GM19438 (cell line): Measurements from ENCODE around the gene KCNIP2.
A peak's percentile ranks its signal among the peaks of the same experiment; 100 is the strongest.

Source experiments
- ATAC-seq: cut with Tn5 transposase; IDR thresholded peaks from one replicate; pipeline ENCODE4 v1.9.1; 2021; ENCODE audit warnings: low read depth; ENCODE audit not compliant: unreplicated experiment

KCNIP2 gene

DNA sequence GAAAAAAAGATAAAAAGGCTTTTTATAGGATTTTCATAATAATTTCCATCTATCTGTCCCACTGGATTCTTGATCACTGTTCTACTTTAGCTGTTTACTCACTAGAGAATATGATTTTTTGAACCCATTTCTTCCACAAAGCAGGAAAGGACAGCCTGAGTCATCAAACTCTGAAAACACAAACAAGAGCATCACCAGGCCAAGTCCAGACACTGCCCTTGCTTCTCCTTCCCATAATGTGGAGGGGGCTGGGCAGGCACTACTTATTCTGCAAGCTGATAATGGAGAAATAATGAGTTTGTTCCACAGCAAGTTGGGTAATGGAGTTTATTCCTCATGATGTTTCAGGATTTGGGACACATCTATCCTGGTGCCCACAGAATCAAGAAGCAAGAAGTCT is 13.0 kb upstream of the KCNIP2 start:
- no peak for ATAC-seq

DNA sequence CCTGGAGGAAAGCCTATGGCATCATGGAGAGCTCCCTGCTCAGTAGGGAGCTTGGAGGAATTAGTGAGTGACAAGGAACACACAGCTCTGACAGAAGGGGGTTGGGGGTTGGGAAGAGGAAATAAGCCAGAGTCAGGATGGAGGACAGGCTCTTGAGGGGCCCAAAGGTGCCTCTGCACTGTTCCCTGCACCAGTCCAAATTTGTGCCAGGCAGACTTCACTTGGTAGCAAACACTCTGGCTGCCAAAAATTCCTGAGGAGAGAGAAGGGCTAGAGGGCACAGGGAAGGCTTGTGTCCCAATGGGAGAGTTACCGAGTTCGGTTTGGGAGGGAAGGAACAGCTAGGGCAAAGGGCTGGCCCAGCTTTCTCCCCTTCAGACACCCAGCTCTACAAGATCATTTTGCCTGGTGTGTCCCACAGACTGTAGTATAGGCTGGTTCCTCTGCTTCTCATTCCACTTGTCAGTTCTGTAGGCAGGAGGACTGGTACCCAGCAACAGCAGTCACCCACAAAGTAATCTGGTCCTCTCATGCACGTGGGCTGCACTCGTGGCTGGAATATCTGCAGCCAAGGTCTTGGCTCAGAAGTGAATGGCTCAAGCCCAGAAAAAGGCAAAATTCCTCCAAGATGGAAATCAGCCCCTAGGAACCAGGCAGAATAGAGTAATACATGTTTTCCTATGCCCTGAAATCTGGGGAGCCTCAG is 8.0 kb upstream of the KCNIP2 start:
- ATAC-seq: no peak

DNA sequence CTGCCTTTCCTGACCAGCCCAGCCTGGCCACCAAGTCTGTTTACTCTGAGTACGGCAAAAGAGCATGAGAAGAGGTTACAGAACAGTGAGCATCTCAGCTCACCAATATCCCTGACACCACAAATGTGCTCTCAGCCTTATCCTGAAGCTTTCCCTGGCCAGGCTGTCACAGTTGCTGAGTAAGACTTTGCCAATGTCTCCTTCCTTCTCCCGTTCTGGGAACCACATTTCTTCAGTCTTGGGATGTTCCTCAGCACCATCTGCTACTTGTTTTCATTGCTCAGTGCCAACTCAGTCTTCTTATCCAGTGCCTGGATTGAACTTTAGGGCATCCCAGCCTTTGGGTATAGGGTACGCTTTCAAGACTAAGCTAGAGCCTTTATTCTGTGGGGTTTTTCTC is 7.1 kb upstream of the KCNIP2 start:
- ATAC-seq: no peak

DNA sequence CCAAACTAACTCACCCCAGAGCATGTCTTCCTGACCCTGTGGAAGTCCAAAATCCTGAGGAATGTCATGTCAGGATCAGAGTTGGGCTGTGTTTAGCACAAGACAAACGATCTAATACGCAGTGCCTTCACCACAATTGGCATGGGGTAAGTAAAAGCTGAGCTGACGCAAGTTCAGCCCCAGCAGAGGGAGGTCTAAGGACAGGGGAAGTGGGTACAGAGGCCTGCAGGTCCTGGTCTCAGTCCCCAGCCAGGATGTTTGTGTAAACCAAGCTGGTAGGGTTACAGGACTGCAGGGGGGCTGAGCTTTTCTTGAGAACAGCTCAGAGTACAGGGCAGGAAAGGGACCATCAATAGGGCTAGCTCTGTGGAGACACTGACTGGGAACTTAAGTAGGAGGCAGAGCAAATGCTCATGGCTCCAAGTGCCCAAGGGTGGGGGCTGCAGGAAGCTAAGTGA is 5.3 kb upstream of the KCNIP2 start:
- no peak for ATAC-seq

DNA sequence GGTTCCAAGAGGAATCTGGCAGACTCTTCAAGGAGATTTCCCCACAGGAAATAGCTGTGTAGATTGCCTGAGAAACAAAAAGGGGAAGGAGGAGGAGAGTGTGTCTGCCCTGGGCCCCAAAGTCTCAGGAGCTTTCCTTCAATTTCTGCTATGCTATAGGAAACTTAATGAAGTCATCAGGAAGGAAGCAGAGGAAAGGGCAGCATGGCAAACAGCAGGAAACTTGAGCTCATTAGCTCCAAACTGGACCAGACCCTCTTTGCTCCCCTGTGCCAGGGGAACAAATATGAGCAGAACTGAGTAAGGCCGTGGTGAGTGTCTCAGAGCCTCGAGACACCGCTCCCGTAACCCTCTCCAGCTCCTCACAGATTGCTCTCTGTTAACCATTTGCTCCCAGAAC is 4.8 kb upstream of the KCNIP2 start:
- ATAC-seq: no peak

DNA sequence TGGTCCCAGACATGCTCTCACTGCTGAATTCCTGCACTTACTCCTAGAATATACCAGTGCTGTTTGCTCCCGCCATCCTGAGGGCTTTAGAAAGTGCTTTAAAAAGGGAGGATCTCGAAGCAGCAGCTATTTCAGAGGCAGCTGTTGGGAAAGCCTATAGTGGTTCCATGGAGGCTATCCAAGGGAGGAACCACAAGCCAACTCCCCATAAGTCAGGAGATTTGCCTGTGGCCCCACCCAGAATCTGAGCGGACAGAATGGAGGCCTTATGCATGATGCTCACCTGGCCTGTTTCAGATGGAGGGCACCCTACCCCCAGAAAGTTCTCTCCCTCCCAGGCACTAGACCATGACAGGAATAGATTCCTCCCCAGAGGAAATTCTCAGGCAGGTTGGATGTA is 2.3 kb upstream of the KCNIP2 start:
- no peak for ATAC-seq

DNA sequence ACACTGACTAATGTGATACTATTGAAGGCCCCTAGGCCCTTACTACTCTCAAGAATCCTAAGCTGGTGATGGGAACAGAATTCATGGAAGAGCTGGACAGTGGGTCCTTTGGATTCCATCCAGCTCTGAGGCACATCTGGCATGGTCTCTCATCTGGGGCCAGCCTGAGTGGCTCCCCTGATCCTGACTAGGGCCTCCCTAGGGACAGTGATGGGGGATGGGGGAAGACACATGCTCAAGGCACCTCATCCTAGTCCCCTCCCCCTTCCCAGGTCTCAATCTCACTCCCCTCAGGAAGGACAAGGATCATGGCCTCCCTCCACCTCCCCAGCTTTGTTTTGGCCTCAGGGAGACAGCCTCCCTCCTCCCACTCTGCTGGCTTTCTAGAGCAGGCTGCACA is 1.8 kb downstream of the KCNIP2 start:
- no peak for ATAC-seq

DNA sequence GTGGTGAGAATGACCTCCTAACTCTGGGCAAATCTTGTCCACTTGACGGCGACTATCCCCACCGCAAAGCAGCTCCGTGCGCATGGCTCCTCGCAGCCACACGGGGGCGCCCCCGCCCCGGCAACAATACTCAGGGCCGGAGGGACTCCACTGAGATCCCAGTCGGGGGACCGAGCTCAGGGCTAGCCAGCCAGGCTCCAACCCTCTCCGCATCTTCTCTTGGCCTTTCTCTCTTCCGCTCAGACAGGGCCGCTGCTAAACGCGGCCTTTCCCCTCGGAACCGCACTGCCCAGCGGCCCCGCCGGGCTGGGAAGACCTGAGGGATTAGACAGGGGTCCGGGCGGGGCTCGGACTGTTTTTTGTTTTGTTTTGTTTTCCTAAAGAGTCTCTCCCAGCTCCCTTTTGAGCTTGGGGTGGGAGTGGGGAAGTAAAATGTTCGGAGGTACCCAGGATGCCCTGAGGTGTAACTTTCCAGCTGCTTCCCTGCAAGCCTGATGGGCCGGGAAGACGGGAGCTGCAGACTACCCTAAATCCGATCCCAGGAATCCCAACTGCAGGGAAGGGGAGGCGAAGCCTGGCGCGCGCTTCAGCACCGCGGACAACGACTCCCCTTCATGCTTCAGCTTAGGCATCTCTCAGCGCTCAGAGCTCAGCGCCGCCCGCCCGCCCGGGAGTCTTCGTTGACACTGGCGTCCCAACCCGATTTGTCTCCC is 2.7 kb downstream of the KCNIP2 start:
- peak; percentile 70 for ATAC-seq

DNA sequence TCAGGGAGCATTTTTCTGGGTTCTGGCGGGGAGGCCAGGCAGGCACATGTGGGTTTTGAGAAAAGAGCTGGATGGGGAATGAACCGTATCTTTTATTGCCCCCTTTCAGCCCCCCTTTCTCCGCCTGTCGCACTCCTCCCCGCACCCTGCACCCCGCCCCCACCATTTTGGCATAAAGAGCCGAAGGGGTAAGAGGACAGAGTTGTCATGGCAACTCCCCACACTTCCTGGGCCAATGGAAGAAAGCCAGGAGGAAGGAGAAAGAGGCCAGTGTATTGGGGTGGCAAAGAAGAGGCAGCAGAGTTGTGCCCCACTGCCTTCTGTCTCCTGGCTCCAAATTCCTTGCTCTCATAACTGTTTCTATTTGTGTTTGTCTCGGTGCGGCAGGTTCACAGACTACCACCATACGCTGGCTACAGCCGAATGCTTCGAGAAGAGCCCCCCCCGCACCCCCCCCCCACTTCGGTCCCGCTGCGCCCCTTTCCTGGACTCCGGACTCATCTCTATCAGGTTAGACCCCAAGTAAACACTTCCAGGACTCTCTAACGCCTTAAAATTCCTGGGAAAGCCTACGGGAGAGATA is 3.4 kb downstream of the KCNIP2 start:
- ATAC-seq: no peak

DNA sequence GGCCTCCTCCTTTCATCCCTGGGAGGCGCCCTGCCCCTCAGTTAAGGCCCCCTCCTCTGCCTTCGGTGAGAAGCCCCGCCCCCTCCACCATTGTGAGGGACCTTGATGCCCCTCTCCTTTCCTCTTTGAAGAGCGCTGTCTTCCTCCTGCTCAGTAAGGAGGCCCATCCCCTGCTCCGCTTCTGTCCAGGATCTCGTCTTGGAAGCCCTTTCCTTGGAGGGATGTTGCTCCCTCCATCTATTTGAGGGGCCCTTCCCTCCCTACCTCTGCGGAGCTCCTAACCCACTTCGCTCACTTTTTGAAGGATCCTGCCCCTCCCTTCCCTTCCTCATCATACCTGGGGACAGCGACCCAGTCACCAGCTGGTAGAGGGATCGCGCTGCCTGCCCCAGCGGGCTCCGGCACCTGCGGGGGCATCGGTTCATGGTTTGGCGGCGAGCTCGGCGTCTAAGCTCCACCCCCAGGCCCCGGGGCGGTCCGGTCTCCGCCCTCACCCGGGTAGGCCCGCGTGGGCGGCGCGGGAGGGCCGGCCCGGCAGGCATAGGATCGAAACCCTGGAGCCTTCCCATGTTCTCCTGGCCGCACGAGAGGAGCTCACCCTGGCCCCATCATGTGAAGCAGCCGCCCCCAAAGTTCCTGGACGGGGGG is 4.1 kb downstream of the KCNIP2 start:
- ATAC-seq: no peak

DNA sequence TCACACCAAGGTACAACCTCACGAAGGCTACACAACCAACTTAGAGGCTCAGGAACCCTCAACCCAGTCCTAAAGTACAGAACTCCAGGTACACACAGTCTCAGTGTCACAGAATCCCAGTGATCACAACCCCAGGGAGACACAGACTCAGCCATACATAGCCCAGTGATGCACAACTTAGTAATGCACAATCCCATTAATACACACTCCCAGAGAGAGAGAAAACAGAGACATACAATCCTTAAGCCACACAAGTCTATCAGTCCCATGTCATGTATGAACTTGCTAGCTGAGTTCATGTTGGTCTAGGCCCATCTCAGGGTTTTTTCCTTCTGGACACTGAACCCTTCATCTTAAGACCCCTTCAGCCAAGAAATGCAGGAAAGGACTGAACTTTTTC is 4.6 kb downstream of the KCNIP2 start:
- ATAC-seq: no peak

DNA sequence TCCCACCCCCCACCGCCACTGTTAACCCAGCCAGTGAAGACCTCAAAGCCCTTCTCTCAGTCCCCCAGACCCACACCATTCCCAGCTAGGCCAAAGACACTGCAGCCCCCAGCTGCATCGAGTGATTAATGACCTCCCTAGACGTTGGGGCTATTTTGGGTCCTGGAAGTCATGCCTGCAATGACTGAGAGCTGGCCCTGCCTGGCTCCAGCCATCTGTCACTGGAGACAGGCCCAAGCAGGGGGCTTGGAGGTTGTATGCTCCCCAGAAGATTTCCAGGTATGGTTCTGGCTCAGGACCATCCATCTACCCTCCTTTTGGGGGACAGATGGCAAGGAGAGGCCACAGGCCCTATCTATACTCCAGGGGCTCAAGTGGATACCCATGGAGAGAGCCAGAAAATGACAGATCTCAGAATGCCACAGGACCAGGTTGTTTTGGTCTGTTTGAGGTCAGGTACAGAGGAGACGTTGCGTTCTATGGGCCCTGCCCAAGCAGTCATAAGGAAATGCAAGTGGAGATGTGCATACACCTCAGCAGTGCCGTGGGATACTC is 5.1 kb downstream of the KCNIP2 start:
- ATAC-seq: no peak

DNA sequence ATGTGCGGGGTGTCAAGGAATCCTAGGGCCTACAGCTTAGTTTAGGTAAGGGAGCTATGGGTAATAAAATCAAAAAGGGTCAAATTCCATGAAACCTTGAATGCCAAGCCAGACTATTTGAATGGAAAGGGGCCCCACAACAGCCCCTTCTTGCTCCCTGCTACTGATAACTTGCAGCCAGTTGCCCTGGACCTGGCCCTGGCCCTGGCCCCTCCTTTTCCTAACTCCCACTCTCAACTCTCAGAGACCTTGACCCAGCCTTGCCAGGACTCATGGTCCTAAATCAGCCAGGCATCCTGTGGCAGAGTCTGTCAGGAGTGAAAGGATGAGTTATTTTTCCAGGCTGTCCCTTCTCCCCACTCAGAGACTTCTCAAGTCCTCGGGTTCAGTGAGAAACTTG is 5.9 kb downstream of the KCNIP2 start:
- no peak for ATAC-seq

DNA sequence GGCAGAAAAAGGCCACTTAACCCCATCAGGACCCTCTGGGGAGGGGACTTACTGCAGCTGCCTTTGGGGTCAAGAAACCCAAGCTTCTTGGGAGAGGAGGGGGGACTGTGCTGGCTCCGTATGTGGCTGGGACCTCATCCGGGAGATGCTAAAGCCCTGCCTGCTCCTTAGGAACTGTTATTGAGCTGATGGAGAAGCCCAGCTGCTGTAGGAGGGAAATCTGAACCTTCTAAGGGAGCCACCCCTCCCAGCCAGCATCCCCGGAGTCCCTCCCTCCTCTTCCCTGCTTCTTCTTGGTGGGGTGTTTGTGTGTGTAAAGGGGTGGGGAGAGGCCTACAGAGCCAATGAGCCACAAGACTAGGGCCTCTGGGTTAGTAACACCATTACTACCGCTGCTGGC is 8.2 kb downstream of the KCNIP2 start:
- ATAC-seq: no peak

DNA sequence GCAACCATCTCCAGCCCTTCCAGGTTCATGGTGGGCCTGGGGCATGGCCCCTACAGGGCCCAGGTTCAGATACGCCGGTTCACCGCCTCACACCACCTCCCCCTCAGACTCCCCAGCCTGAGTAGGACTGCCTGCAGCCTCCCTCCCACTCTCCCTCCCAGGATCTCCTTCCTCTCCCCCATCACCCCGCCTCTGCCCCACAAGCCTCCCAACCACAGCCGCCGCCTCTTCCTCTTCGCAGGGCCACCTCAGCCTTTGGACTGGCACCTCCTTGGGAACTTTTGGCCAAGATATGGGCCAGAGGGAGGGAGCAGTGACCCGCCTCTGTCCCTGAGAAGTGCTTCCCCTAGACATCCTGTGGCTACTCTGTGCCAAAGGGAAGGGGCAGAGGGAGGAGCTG is 9.3 kb downstream of the KCNIP2 start:
- ATAC-seq: no peak

DNA sequence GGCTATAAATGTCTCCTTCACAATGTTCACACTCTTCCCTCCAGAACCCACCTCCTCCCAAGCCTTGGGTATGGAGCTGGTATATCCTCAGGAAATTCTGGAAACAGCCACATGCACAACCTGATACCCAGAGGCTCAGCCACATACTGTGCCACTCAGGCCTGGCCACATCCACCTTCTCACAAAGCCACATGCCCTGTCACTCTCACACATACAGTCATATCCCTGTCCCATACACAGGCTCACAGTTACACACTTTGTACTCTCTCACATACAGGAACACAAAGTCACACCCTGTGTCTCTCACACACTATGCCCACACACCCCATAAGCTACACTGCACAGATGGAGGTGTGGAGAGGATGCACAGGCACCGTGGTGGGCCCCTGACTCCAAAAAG is 10.1 kb downstream of the KCNIP2 start:
- no peak for ATAC-seq

DNA sequence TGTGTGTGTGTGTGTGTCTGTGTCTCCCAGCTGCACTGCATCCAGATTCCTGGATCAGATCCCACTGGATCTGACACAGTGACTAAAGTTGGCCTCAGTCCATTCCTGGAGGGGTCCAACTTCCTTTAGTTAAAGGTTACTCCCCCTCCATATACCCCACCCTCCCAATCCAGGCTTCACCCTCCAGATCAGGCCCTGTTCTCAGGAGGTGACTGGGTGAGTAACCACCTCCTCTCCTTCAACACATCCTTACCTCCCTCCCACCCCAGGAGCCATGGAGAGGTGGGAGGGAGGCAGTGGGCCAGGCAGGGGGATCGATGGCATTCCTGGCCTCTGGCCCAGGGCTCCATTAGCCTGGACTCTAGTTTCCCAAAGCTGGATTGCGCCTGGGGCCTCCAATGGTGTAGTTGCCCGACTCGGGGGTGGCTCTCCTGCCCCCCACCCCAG is 11.3 kb downstream of the KCNIP2 start:
- ATAC-seq: no peak

DNA sequence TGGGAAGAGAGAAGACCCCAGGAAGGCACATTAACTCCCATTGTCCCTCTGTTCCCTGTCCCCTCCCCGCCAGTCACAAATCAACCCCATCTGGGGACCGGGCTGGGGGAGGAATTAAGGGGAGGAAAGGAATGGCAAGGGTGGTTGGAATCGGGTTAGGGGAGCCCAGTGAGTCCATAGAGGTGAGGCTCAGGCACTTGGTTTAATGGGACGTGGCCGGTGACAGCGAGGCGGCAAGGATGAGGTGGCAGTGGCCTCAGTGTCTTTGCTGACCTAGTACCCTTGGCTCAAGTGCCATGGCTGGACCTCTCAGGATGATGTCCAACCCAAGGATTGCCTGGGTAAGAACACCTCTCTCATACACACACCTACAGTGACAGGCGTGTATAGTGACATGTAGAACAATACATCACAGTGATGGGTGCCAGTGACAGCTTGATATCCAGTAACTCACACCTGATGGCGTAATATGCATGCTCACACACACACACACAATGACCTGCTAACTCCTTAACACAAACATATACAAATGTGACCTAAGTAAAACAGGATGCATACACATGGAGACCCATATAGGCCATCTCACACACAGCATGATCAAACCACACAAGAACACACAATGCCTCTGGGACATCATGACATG is 12.3 kb downstream of the KCNIP2 start:
- ATAC-seq: no peak

DNA sequence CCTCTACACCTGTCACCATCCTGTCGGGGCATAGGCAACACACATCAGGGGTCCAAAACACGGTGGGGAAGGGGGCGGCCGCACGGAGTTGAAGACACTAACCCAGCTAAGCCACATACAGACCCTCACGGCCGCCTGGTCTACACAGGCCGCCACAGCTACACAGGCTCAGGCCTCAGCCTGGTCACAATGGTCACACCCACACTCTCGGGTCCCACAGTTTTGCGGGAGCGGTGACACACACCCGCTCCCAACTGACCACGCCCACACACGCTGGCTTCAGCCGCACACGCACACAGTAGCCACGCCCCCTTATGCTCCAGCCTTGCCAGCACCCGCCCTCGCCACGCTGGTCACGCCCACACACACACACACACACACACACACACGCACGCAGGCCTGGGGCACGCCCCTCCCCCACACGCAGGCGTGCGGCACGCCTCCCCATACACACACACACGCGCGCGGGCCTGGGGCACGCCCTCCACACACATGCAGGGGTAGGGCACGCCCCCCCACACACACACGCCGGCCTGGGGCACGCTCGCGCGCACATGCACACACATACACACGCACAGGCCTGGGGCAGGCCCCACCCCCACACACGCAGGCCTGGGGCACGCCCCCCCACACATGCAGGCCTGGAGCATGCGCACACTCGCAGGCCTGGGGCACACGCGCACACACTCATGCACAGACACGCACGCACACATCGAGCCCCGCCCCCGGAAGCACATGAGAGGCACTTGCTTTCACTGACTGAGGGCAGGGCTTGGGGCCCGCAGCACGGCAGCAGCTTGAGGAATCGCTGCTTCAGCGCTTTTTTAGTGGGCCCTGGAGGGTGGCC is 13.1 kb downstream of the KCNIP2 start:
- ATAC-seq: peak; percentile 57
